Aorta (tissue), 5 donors: ENCODE data around the gene ZNF273. TPM values are rescaled to one million over a fixed set of nuclear protein-coding genes. Genes with fewer than 3 reads are reported as not detected.
"Not testable (repeated sequence)": the region's sequence is repeated elsewhere in the genome, so short reads cannot be mapped to it uniquely, and the experiment has no call there.

Source experiments
- ATAC-seq: fragments of 200-7000 bp; cut with Tn5 transposase; one replicate; pipeline ENCODE4 v1.9.1; 2022; ENCODE audit warnings: moderate library complexity; ENCODE audit not compliant: low FRiP score
- DNase-seq, 2 donors: peaks; one replicate each; pipeline ENCODE4 v3.0.0-alpha.2; 2020
- H3K27ac ChIP-seq, 2 donors: one replicate each; pipeline ENCODE4 v1.5.1; 2013; ENCODE audit warnings: low read length in 2 of 2, mild to moderate bottlenecking in 2 of 2, moderate library complexity in 2 of 2, control low read depth in 1 of 2, inconsistent platforms in 1 of 2, low read depth in 1 of 2
- H3K27me3 ChIP-seq, 2 donors: one replicate each; pipeline ENCODE4 v1.6.1; 2013; ENCODE audit warnings: control low read depth in 1 of 2, low read length in 1 of 2, mild to moderate bottlenecking in 1 of 2, moderate library complexity in 1 of 2; ENCODE audit not compliant: insufficient read depth in 2 of 2, control insufficient read depth in 1 of 2
- H3K36me3 ChIP-seq, 2 donors: one replicate each; pipeline ENCODE4 v1.6.1; 2013; ENCODE audit warnings: control low read depth in 1 of 2, low read length in 1 of 2, mild to moderate bottlenecking in 1 of 2; ENCODE audit not compliant: insufficient read depth in 2 of 2, control insufficient read depth in 1 of 2
- H3K4me1 ChIP-seq, 2 donors: one replicate each; pipeline ENCODE4 v1.6.1; 2013; ENCODE audit warnings: low read length in 2 of 2, control low read depth in 1 of 2, mild to moderate bottlenecking in 1 of 2, moderate library complexity in 1 of 2; ENCODE audit not compliant: insufficient read depth in 2 of 2, control insufficient read depth in 1 of 2
- H3K4me3 ChIP-seq, 2 donors: one replicate each; pipeline ENCODE4 v1.5.1; 2013; ENCODE audit warnings: low read length in 2 of 2, control low read depth in 1 of 2, mild to moderate bottlenecking in 1 of 2
- H3K9me3 ChIP-seq: one replicate; pipeline ENCODE4 v1.6.1; 2013; ENCODE audit warnings: mild to moderate bottlenecking, low read length; ENCODE audit not compliant: control insufficient read depth
- WGBS, 2 donors: extraction: QIAGEN DNeasy Blood & Tissue Kit; methylation state at CpG; one replicate each; pipeline ENCODE4 v1.1.7; 2013; 5-methylcytosine and 5-hydroxymethylcytosine counted together
- intact Hi-C, 2 donors: fragments of 100-400 bp; cut with DNase I; formaldehyde crosslinking; loops; one replicate each; pipeline versions ENCODE4 v1.14.2 to v1.15.0; 2022
- polyA plus RNA-seq, 2 donors: library from polyadenylated mRNA; stranded (reverse); fragments of 200-250 nt; gene quantifications; one replicate each; pipeline ENCODE4 v1.2.3, GENCODE V29; 2013
- total RNA-seq, 2 donors: library from RNA; stranded (reverse); fragmentation: NEBNext Ultra II Directional; extraction: Animal tissue kit (Norgen Biotek cat#: 25700); gene quantifications; one replicate each; pipeline ENCODE4 v1.2.1, GENCODE V29; 2021
- donor health status: healthy with polysubstance abuse.
- donor health status: Bipolar disorder and iron deficiency.
- donor health status: DM: no; HTN: no; CAD: no.
- donor health status: DM: no; HTN: no; CAD: no.
- donor health status: DM: yes; HTN: yes; CAD: no.

Gene ZNF273
- total and polyA plus RNA-seq, 4 donors: 1.9 to 15.7 (median 5.3) TPM

DNA sequence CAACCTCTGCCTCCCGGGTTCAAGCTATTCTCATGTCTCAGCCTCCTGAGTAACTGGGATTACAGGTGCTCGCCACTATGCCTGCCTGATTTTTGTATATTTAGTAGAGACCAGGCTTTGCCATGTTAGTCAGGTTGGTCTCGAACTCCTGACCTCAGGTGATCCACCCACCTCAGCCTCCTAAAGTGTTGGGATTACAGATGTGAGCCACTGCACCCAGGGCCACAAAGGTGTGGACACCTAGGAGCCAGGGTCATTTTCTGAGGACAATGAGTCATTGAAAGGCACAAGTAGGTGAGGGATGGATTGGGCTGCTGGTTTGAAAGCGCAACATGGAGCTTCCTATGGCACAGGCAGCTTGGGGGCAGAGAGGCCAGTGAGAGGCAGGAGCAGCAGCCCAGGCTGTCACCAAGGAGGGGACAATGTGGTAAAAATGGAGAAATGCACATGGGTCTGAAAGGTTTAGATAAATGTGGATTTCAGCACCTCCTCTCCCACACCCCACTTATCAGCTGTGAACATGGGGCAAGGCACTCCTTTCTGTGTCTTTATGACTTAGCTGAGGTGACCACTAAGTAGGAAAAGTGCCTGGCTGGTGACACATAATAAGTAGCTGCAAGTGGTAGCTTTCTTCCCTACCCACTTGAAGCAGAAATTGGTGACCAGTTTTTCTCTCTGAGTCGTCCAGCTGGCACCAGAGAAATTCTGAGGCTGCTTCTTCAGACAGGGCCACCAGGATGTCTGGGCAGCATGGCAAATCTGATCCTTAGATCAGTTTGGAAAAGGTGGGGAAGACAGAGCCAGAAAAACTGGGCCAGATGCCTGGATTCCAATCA, 41.8 kb downstream of the ZNF273 start:
- H3K9me3 ChIP-seq, DNase-seq, intact Hi-C loops, H3K4me1 ChIP-seq, ATAC-seq, H3K4me3 ChIP-seq, H3K27me3 ChIP-seq, H3K36me3 ChIP-seq, H3K27ac ChIP-seq: not testable (repeated sequence)
- 77 to 85% methylated on average over 5 of the region's 5 CpGs for WGBS, 2 donors

DNA sequence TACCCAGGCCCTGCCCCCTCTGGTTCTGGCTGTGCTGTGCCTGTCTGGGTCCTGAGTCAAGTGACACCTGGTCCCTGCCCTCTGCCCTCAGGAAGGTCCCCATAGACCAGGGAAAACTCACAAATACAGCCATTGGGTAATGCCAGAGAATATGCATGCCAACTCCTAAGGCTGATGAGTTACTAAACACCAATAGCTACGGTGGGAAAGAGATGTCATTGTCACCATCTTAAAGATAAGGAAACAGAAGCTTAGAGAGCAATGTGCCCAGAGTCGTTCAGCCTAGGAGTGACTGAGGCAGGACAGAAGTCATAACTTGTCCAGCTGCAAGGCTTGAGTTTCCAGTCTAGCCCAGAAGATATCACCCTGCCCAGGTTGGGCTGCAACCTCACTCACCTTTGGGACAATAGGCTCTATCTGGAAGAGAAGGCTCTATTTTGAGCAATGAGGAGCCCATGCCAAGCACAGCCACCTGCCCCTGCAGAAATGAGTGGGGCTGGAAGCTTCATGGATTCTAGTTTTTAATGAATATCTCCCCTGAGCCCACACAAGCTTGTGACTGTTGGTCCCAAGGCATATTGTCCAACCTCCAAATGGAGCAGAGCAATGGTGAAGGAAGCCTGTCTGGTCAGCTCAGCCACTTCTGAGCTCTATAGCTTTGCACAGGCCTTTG, 42.6 kb downstream of the ZNF273 start:
- Histone ChIP-seq H3K27me3 (peaks cover 0 to 1% of the 10 kb centered on the region in 2 donors), H3K4me1 (no peaks in the 10 kb centered on the region), H3K9me3 (no peaks in the 10 kb centered on the region), H3K4me3 (no peak overlapping the region), H3K27ac (no peak overlapping the region), H3K36me3 (no peaks in the 10 kb centered on the region)
- ATAC-seq (no peak), DNase-seq (no peak)
- WGBS, 2 donors: 48 to 58% methylated on average over 2 of the region's 2 CpGs
- intact Hi-C loops: no loop called here

- H3K27ac ChIP-seq: no peak overlapping the region
- intact Hi-C loops: no loop called here
- H3K4me3 ChIP-seq: no peak overlapping the region
- 47 to 55% methylated on average over 5 of the region's 5 CpGs for whole genome bisulfite sequencing, 2 donors
- peaks cover 0 to 1% of the 10 kb centered on the region in 2 donors for H3K27me3 ChIP-seq
- no peaks in the 10 kb centered on the region for H3K9me3 ChIP-seq
- no peak for DNase-seq
- H3K4me1 ChIP-seq: no peaks in the 10 kb centered on the region
- ATAC-seq: peak; percentile 30
- H3K36me3 ChIP-seq: no peaks in the 10 kb centered on the region
These were observed 43.7 kb downstream of the ZNF273 start for GRCh38 chr7:64946772-64947171.

- no peaks in the 10 kb centered on the region for H3K36me3 ChIP-seq
- H3K4me1 ChIP-seq: no peaks in the 10 kb centered on the region
- 2 to 3% methylated on average over 58 to 59 of the region's 59 CpGs for WGBS, 2 donors
- ATAC-seq (peak; percentile 49), DNase-seq (no peak)
- intact Hi-C loops: no loop called here
- H3K9me3 ChIP-seq: no peaks in the 10 kb centered on the region
- no peak overlapping the region for H3K27ac ChIP-seq
- peak overlapping the region in 1 of 2 donors; percentile 22 for H3K4me3 ChIP-seq
- peaks cover 0 to 1% of the 10 kb centered on the region in 2 donors for H3K27me3 ChIP-seq
These were observed 44.4 kb downstream of the ZNF273 start for GRCh38 chr7:64947252-64948000.

DNA sequence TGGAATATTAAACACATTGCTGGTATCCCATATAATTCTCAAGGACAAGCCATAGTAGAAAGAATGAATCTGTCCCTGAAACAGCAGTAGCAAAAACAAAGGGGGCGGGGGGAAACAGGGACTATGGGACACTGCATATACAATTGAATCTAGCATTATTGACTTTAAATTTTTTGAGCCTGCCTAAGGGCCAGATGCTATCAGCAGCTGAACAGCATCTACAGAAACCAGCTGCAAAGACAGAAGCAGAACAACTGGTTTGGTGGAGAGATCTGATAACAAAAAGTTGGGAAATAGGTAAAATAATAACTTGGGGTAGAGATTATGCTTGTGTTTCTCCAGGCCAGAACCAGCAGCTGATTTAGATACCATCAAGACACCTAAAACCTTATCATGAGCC, 45.7 kb downstream of the ZNF273 start:
- H3K4me3 ChIP-seq, ATAC-seq, intact Hi-C loops, H3K36me3 ChIP-seq, H3K9me3 ChIP-seq, H3K27me3 ChIP-seq, DNase-seq, H3K27ac ChIP-seq, H3K4me1 ChIP-seq: not testable (repeated sequence)
- WGBS, 2 donors: 88 to 95% methylated on average over 1 of the region's 1 CpG

DNA sequence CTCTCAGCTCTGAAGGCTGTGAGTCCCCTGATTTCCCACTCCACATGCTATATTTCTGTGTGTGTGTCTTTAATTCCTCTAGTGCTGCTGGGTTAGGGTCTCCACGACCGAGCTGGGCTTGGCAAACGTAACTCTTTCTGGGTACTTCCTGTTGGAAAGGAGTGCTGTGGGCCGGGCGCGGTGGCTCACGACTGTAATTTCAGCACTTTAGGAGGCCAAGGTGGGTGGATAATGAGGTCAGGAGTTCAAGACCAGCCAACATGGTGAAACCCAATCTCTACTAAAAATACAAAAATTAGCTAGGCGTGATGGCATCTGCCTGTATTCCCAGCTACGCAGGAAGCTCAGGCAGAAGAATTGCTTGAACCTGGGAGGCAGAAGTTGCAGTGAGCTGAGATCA, 47.6 kb downstream of the ZNF273 start:
- ATAC-seq, H3K27ac ChIP-seq, H3K27me3 ChIP-seq, H3K4me3 ChIP-seq, H3K36me3 ChIP-seq, H3K9me3 ChIP-seq, H3K4me1 ChIP-seq: not testable (repeated sequence)
- DNase-seq: peak in 1 of 2 donors; percentile 73
- intact Hi-C loops: loop anchor here (2.0 kb wide), 2 partner anchors 356 to 358 kb away; no protein-coding TSS in a partner anchor
- 15 to 41% methylated on average over 9 of the region's 9 CpGs for WGBS, 2 donors

GRCh38 chr7:64951250-64951848, 48.3 kb downstream of the ZNF273 start:
- no peaks in the 10 kb centered on the region for H3K4me1 ChIP-seq
- DNase-seq (no peak), ATAC-seq (peak; percentile 85)
- no peaks in the 10 kb centered on the region for H3K36me3 ChIP-seq
- H3K27ac ChIP-seq: no peak overlapping the region
- intact Hi-C loops: loop anchor here (2.0 kb wide), 2 partner anchors 355 to 357 kb away; no protein-coding TSS in a partner anchor
- H3K9me3 ChIP-seq: no peaks in the 10 kb centered on the region
- no peak overlapping the region for H3K4me3 ChIP-seq
- 0 to 6% methylated on average over 1 of the region's 1 CpG for WGBS, 2 donors
- H3K27me3 ChIP-seq: peaks cover 0 to 1% of the 10 kb centered on the region in 2 donors

DNA sequence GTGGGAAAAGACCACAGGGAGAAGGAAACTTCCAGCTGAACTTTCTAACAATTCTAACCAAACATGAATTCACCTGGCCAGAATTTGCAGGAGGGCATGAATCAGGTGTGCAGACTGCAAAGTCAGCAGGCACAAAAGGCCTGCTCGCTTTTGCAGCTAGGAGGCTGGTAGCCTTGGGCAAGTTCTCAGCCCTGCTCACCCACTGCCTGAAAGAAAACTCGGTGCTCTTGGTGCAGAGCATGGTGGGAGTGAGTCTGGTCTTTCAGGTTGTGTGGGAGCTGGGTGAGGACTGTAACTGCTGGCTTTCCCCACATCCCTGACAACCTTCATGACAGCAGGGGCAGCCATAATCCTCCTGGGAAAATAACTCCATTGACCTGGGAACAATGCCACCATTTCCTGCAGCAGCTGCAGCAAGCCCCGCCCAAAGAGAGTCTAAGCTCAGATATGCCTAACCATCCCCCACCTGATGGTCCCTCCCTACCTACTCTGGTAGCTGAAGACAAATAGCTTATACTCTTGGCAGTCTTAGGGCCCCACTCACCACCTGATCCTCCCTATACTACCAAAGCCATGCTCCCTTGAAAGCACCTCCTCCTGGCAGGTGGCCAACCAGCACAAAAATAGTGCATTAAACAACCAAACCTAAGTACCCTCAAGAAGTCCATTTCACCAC, 56.1 kb downstream of the ZNF273 start:
- no peak overlapping the region for H3K27ac ChIP-seq
- intact Hi-C loops: no loop called here
- DNase-seq: no peak
- no peaks in the 10 kb centered on the region for H3K27me3 ChIP-seq
- 86 to 94% methylated on average over 3 of the region's 3 CpGs for WGBS, 2 donors
- H3K9me3 ChIP-seq: peaks cover 1% of the 10 kb centered on the region
- H3K4me1 ChIP-seq: no peaks in the 10 kb centered on the region
- H3K36me3 ChIP-seq: no peaks in the 10 kb centered on the region
- no peak for ATAC-seq
- H3K4me3 ChIP-seq: no peak overlapping the region
